Stomach (tissue), 4 donors: ENCODE data around the gene CRB2.

Experiments used
- CTCF ChIP-seq, 7 experiments: fragments of 450-650 bp in 4 of 7; fragments of 200-600 bp in 3 of 7; sonication (generic) in 3 of 7; IDR thresholded peaks; one replicate each; pipeline ENCODE4 v1.5.1; 2016 to 2019; ENCODE audit warnings: antibody characterized with exemption in 7 of 7, control low read depth in 2 of 7, mild to moderate bottlenecking in 1 of 7
- EP300 ChIP-seq: sonication (generic); formaldehyde crosslinking; IDR thresholded peaks from one replicate; pipeline ENCODE4 v1.6.1; 2017; ENCODE audit warnings: antibody characterized with exemption

DNA sequence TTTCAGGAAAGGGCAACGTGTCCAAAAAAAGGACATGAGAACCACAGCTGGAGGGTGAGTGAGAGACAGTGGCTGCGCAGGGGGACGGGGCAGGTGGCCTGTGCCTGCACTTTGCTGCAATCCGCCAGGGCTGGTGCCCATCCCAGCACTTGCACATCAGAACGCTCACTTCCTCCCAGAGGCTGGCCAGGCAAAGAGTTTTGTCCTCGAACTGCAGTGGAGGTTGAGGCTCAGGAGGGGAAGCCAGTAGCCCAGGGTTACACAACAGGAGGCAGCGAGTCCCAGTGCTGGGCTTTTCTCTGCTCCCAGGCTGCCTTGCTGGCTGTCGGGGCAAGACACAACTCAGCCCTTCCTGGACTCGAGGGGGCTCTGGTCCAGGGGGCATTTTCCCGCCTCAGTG, 33.1 kb downstream of the CRB2 start:
- no peak for TF ChIP-seq CTCF (IDR thresholded peaks at IDR 0.05)
- TF ChIP-seq EP300 = no peak
